Upper lobe of left lung (tissue), 6 donors: ENCODE measurements around the gene HDAC2. TPM values are rescaled to one million over a fixed set of nuclear protein-coding genes. Genes with fewer than 3 reads are reported as not detected.
A peak's percentile ranks its signal among the peaks of the same experiment; 100 is the strongest.

ENCODE experiments used
- ATAC-seq, 2 donors: fragments of 200-7000 bp; cut with Tn5 transposase; one replicate each; pipeline ENCODE4 v1.9.1; 2022; ENCODE audit warnings: mild to moderate bottlenecking in 2 of 2, moderate library complexity in 2 of 2; ENCODE audit not compliant: low FRiP score in 2 of 2
- DNase-seq, 2 donors: peaks; one replicate each; pipeline ENCODE4 v3.0.0-alpha.2; 2019 to 2020
- H3K27ac ChIP-seq, 4 donors: fragments of 200-600 bp; sonication (generic); one replicate each; pipeline ENCODE4 v1.5.1; 2016 to 2019
- H3K27me3 ChIP-seq, 4 donors: fragments of 200-600 bp; sonication (generic); one replicate each; pipeline ENCODE4 v1.5.1; 2017 to 2019
- H3K36me3 ChIP-seq, 4 donors: fragments of 200-600 bp; sonication (generic); one replicate each; pipeline ENCODE4 v1.5.1; 2016 to 2019
- H3K4me1 ChIP-seq, 4 donors: fragments of 200-600 bp; sonication (generic); one replicate each; pipeline ENCODE4 v1.5.1; 2018 to 2019
- H3K4me3 ChIP-seq, 4 donors: fragments of 200-600 bp; sonication (generic); one replicate each; pipeline ENCODE4 v1.5.1; 2017 to 2019; ENCODE audit warnings: mild to moderate bottlenecking in 2 of 4, moderate library complexity in 1 of 4
- H3K9me3 ChIP-seq, 4 donors: fragments of 200-600 bp; sonication (generic); one replicate each; pipeline ENCODE4 v1.5.1; 2018 to 2019
- EP300 ChIP-seq, 4 donors: sonication (generic); formaldehyde crosslinking; IDR thresholded peaks; one replicate each; pipeline ENCODE4 v1.5.1; 2017; ENCODE audit warnings: antibody characterized with exemption in 4 of 4, control low read depth in 2 of 4
- POLR2A ChIP-seq, 4 donors: fragments of 450-650 bp; IDR thresholded peaks; one replicate each; pipeline ENCODE4 v1.5.1; 2016 to 2017; ENCODE audit warnings: antibody characterized with exemption in 4 of 4, mild to moderate bottlenecking in 2 of 4
- POLR2AphosphoS5 ChIP-seq, 2 donors: sonication (generic); formaldehyde crosslinking; IDR thresholded peaks; one replicate each; pipeline ENCODE4 v1.5.1; 2017; ENCODE audit warnings: antibody characterized with exemption in 2 of 2
- WGBS, 2 donors: methylation state at CpG; one replicate each; pipeline ENCODE4 v1.1.5; 2017 to 2018; 5-methylcytosine and 5-hydroxymethylcytosine counted together
- total RNA-seq, 6 donors: library from RNA; depleted of rRNA in 4 of 6; stranded (reverse); fragments of >200 nt in 4 of 6; gene quantifications; one replicate each; pipeline versions ENCODE4 v1.1.0 to v1.2.1, GENCODE V29; 2016 to 2021
- TF ChIP-seq, protein P1 (sequence below), 6 experiments: fragments of 450-650 bp in 4 of 6; fragments of 200-600 bp in 2 of 6; sonication (generic) in 2 of 6; IDR thresholded peaks; one replicate each; pipeline ENCODE4 v1.5.1; 2016 to 2019; ENCODE audit warnings: antibody characterized with exemption in 6 of 6
- donor health status: DM: no; HTN: no; CAD: no; lungs with moderate emphysema.
- donor health status: DM: no; HTN: yes; CAD: no; lungs with severe emphysema.

The HDAC2 gene
- total RNA-seq, 6 donors from 2014 or later, result 19.9 to 125 (median 44.0) TPM

- DNase-seq (no peak), ATAC-seq (peak in 1 of 2 donors; percentile 72)
- H3K4me3 ChIP-seq, result no peak overlapping the region
- 17 to 21% methylated on average over 6 of the region's 6 CpGs for WGBS, 2 donors
- H3K27me3 ChIP-seq, result no peaks in the 10 kb centered on the region
- H3K9me3 ChIP-seq, result no peaks in the 10 kb centered on the region
- peaks cover 0 to 4% (median 0%) of the 10 kb centered on the region in 4 donors for H3K4me1 ChIP-seq
- TF ChIP-seq POLR2A (IDR thresholded peaks at IDR 0.05), result no peak
- no peak for TF ChIP-seq EP300 (IDR thresholded peaks at IDR 0.05)
- TF ChIP-seq POLR2AphosphoS5 (IDR thresholded peaks at IDR 0.05), result no peak
- TF ChIP-seq, protein P1, sequence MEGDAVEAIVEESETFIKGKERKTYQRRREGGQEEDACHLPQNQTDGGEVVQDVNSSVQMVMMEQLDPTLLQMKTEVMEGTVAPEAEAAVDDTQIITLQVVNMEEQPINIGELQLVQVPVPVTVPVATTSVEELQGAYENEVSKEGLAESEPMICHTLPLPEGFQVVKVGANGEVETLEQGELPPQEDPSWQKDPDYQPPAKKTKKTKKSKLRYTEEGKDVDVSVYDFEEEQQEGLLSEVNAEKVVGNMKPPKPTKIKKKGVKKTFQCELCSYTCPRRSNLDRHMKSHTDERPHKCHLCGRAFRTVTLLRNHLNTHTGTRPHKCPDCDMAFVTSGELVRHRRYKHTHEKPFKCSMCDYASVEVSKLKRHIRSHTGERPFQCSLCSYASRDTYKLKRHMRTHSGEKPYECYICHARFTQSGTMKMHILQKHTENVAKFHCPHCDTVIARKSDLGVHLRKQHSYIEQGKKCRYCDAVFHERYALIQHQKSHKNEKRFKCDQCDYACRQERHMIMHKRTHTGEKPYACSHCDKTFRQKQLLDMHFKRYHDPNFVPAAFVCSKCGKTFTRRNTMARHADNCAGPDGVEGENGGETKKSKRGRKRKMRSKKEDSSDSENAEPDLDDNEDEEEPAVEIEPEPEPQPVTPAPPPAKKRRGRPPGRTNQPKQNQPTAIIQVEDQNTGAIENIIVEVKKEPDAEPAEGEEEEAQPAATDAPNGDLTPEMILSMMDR (IDR thresholded peaks at IDR 0.05), result peak in 5 of 6 experiments; percentile 52 to 76 (median 63)
- H3K27ac ChIP-seq, result no peak overlapping the region
- no peaks in the 10 kb centered on the region for H3K36me3 ChIP-seq
These were observed 61.6 kb downstream of the HDAC2 start for GRCh38 chr6:113909224-113909856.

DNA sequence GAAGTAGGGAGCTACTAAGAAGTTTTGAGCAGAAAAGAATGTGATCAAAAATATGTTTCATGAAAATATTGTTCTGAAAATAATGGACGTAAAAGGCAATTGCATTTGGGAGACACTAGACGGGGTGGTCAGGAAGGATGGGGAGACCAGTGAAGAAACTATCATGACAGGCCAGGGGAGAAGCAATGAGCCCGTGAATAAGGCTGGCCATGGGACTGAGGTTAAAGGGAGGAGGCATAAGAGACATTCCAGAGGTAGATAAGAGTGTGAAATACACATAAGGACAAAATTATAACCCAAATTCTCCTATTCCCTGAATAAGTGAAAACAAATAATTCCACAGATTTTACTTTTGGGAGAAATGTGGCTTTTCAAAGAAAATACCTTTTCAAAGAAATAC is 62.1 kb downstream of the HDAC2 start:
- TF ChIP-seq, protein P1 (IDR thresholded peaks at IDR 0.05), result no peak
- TF ChIP-seq POLR2A (IDR thresholded peaks at IDR 0.05), result no peak
- no peak for TF ChIP-seq EP300 (IDR thresholded peaks at IDR 0.05)
- no peak for TF ChIP-seq POLR2AphosphoS5 (IDR thresholded peaks at IDR 0.05)
- Histone ChIP-seq H3K4me1 (peaks cover 0 to 4% (median 0%) of the 10 kb centered on the region in 4 donors), H3K27ac (no peak overlapping the region), H3K9me3 (no peaks in the 10 kb centered on the region), H3K27me3 (no peaks in the 10 kb centered on the region), H3K4me3 (no peak overlapping the region), H3K36me3 (no peaks in the 10 kb centered on the region)
- no peak for DNase-seq
- ATAC-seq, result no peak
- 58 to 70% methylated on average over 3 of the region's 3 CpGs for WGBS, 2 donors

- H3K27ac ChIP-seq, result no peak overlapping the region
- H3K27me3 ChIP-seq, result no peaks in the 10 kb centered on the region
- no peaks in the 10 kb centered on the region for H3K36me3 ChIP-seq
- no peak overlapping the region for H3K4me3 ChIP-seq
- TF ChIP-seq EP300 (IDR thresholded peaks at IDR 0.05), result no peak
- TF ChIP-seq, protein P1 (IDR thresholded peaks at IDR 0.05), result no peak
- TF ChIP-seq POLR2A (IDR thresholded peaks at IDR 0.05), result no peak
- no peak for TF ChIP-seq POLR2AphosphoS5 (IDR thresholded peaks at IDR 0.05)
- WGBS, 2 donors, result 64 to 68% methylated on average over 6 of the region's 6 CpGs
- no peak for ATAC-seq
- H3K4me1 ChIP-seq, result peaks cover 0 to 4% (median 0%) of the 10 kb centered on the region in 4 donors
- H3K9me3 ChIP-seq, result no peaks in the 10 kb centered on the region
- no peak for DNase-seq
These were observed 63.7 kb downstream of the HDAC2 start for GRCh38 chr6:113907102-113907815.

DNA sequence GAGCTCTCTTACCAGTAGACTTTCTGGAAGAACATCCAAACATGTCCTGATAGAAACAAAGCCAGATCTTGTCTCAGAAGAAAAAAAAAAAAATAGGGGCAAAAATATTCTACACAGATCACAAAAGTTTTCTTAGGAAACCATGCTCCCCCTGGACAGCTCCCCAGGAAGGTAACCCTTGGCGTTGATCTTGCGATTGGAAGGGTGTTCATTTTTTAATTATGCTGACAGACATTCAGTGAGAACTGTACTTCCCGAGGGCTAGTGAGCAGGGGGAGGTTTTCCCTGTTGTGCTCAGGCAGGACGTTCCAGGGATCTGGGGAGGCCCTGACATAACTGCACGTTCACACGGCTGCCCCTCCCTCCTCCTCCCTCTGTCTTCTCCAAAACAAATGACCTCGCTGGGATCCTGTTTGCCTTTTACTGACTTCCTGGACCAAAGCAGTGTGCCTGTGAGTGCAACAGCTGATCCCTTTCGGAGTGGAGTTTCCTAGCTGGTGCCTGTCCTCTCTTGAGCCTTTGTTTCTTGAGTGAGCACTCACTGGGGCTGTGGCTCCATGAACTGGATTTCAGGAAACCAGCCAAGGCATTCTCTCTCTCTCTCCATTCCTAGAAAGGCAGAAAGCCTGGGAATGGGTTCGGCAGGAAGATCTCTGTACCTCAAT is 67.2 kb downstream of the HDAC2 start:
- TF ChIP-seq POLR2AphosphoS5 (IDR thresholded peaks at IDR 0.05) (peak in 1 of 2 donors; percentile 66), EP300 (IDR thresholded peaks at IDR 0.05) (peak in 1 of 4 donors; percentile 6), POLR2A (IDR thresholded peaks at IDR 0.05) (no peak)
- TF ChIP-seq, protein P1 (IDR thresholded peaks at IDR 0.05), result no peak
- Histone ChIP-seq H3K27ac (peak overlapping the region; percentile 62 to 83 (median 72)), H3K36me3 (no peaks in the 10 kb centered on the region), H3K4me1 (peaks cover 0 to 4% (median 0%) of the 10 kb centered on the region in 4 donors), H3K4me3 (peak overlapping the region in 1 of 4 donors; percentile 13), H3K9me3 (no peaks in the 10 kb centered on the region), H3K27me3 (no peaks in the 10 kb centered on the region)
- ATAC-seq (peak; percentile 52 to 67), DNase-seq (peak in 1 of 2 donors; percentile 30)
- 30 to 33% methylated on average over 9 of the region's 9 CpGs for WGBS, 2 donors
